Transverse colon (tissue), 4 donors: ENCODE data around the gene TMC7. TPM values are rescaled to one million over a fixed set of nuclear protein-coding genes. Genes with fewer than 3 reads are reported as not detected.

Source experiments
- small RNA-seq, 4 donors: library from RNA; depleted of rRNA; stranded (forward); fragments of <200 nt; gene quantifications; one replicate each; pipeline ENCODE3, GENCODE V24; 2016
- total RNA-seq, 4 donors: library from RNA; depleted of rRNA; stranded (reverse); fragments of >200 nt; gene quantifications; one replicate each; pipeline ENCODE4 v1.1.0, GENCODE V29; 2016

The TMC7 gene
- total RNA-seq, 4 donors from 2014 or later = 4.4 to 9.7 (median 6.2) TPM

Small RNAs within 50 kb of the gene (small RNA-seq; reads per million reads assigned to genes)
- 0 to 0.14 (median 0) reads per million in 4 donors for gene RNU6-1340P

Other genes with a start within 250 kb of the TMC7 start
- gene RPS15A, start 193.6 kb upstream of the TMC7 start, total RNA-seq = 1,000 to 10,000 TPM in 3 of 4 donors, 100 to 1,000 TPM in 1; 885 to 1,418 (median 1,010) TPM
- 100 to 1,000 TPM in 3 of 4 donors, 10 to 100 TPM in 1; 73.0 to 232 (median 175) TPM for gene ARL6IP1, start 182.4 kb upstream of the TMC7 start, total RNA-seq
- gene SMG1, start 57.5 kb upstream of the TMC7 start, total RNA-seq = 100 to 1,000 TPM; 115 to 159 (median 127) TPM
- 10 to 100 TPM; 18.1 to 40.4 (median 27.1) TPM for gene COQ7, start 83.7 kb downstream of the TMC7 start, total RNA-seq
- 10 to 100 TPM; 22.9 to 79.3 (median 48.0) TPM for gene ITPRIPL2, start 130.0 kb downstream of the TMC7 start, total RNA-seq
- 10 to 100 TPM in 3 of 4 donors, 1 to 10 TPM in 1; 9.1 to 51.7 (median 19.1) TPM for gene SYT17, start 184.3 kb downstream of the TMC7 start, total RNA-seq